Measurements from ENCODE around the gene KNDC1.
"Not testable (repeated sequence)": the region's sequence is repeated elsewhere in the genome, so short reads cannot be mapped to it uniquely, and the experiment has no call there.

KNDC1 gene

DNA sequence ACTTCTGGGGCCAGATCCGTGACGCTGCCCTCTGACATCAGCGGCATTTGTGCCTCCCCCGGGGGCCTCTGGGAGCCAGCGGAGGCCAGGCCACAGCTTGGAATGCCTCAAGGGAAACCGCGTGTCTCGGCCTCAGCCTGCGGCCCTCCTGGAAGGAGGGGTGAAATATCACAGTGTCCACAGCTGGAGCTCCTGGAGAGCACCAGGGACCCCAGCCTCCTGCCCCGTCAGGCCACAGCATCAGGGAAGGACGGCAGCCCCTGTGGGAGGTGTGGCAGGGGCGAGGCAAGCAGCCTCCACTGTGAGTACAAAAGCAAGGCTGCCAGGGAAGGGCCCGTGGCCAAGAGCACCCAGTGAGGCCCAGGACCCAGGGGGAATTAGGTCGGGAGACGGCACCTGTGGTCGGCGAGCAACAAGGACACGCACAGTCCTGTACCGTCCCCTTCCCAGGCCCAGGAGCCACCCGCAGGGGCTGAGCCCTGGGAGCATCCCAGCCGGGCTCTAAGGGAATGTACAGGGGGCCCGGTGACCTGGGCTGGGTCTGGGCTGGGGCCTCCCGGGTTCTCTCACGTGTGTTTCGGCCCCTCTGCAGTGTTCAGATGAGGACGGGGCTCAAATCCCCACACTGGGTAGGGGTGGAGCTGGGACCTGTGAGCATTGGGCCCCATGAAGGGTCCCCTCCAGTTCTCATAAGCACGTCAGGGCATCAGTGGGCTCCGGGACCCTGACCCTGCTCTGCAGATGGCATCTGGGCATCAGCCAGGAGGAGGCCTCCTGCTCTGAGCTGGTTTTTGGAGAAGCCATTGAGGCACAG is 18.7 kb upstream of the KNDC1 start:
- no peak for DNase-seq (ENCODE audit: low spot score)

DNA sequence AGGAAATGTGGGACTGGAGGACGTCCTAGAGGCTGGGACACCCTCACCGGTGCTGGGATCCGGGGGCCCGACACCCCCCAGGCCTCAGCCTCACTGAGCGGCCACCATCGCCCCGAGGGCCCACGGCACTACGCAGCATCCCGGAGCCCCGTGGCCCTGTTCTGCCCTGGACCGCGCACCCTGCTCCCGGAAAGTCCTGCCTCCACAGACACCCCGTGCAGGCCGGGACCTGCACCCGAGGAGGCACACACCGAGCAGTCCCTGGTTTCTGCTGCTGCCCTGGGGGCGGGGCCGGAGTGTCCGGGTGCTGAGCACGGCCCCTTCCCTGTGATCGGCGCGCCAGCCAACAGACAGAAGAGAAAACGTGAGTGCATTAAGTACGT is 18.1 kb upstream of the KNDC1 start:
- DNase-seq (ENCODE audit: low spot score) = no peak

DNA sequence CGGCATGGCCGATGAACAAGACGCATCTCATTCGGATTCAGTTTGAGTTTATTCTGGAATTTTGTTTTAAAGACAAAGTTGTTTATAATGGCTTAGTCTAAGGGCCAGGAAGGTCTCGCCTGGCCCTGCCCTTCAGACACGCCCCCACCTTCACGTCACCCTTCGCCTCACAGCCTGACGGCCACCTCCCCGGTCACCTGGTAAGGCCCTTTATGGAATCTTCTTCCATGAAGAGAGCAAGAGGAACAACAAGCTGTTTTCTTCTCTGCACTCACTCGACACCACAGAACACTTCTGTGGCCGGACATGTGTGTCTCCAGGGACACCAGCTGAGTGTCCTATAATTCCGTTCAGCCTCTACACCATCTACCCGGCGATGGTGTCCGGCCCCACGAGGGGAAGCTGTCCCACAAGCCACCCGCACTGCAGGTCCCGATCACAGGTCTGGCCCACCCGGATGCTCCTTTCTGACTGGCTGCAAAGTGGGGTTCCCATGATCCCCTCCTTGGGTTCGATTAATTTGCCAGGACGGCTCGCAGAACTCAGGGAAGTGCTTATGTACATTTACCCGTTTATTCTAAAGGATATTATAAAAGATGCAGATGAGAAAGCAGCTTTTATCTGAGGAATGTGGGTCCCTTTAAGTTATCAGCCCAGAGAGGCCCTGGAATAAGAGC is 17.4 kb upstream of the KNDC1 start:
- DNase-seq (ENCODE audit: low spot score) = no peak

DNA sequence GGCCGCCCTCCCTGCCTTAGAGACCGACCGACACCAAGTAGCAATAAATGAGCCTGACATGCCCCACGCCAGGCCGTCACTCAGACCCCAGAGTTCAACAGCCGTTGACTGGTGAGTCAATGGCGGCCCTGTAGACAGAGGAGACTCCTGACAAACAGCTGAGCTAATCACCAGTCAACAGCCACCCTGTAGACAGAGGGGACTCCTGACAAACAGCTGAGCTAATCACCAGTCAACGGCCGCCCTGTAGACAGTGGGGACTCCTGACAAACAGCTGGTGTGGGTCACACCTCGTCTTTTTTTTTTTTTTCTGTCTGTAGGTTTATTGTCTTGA is 16.9 kb upstream of the KNDC1 start:
- DNase-seq (ENCODE audit: low spot score) = no peak

DNA sequence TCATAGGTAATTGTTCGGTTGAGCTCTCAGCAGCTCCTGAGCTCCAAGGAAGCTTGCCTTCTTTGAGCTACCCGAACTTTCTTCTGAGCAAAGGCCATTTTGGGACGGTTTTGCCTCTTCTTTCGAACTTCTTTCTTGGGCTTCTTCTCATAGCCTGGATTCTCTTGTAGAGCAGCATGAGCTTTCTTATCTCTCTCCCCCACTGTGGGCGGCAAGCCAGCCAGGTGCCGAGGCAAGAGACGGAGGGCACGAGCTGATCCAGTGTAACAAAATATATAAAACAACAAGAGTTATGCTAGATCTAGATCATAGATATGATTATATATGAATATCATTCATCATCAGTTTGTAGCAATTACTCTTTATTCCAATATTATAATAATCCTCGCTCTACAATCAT is 16.5 kb upstream of the KNDC1 start:
- DNase-seq (ENCODE audit: low spot score) = no peak

DNA sequence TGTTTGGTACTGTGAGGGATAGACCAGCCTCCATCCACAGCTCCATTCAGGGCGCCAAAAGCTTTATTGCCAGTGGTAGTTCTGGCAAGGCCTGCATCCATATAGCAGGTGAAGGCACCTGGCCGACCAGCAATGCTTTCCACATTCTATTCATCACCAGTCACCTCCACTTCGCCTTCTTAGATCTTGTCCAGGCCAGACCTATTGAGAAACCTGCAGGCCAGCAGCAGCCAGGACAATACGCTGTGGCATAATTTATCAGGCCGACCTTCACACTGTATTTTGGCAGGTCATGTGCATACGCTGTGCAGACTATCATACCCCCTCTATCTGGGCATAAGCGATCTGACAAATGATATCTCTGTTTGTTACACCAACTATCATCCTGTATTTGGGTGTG is 15.2 kb upstream of the KNDC1 start:
- no peak for DNase-seq (ENCODE audit: low spot score)

DNA sequence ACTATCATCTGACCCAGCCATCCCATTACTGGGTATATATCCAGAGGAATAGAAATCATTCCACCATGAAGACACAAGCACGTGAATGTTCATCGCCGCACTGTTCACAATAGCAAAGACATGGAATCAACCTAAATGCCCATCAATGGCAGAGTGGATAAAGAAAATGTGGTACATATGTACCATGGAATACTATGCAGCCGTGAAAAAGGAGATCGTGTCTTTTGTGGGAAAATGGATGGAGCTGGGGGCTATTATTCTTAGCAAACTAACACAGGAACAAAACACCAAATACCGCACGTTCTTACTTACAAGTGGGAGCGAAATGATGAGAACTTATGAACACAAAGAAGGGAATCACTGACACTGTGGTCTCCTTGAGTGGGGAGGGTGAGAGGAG is 9.8 kb upstream of the KNDC1 start:
- DNase-seq (ENCODE audit: low spot score) = no peak

DNA sequence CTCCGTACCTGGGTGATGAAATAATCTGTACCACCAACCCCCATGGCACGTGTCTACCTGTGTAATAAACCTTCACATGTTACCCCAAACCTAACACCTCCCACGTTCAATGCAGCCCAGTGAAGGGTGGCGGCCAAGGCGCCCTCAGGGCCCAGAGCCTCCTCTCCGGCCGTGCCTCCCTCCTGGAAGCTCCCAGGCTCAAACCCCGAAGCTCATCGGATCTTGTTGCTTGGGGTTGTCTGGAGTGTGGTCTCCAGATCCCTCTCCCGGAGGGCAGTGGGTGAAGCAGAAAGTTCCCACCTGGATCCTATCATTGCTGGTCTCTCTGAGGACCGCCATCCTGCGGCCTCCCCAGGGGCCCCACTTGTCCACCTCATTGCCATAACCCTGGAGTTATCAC is 9.4 kb upstream of the KNDC1 start:
- DNase-seq (ENCODE audit: low spot score) = no peak

DNA sequence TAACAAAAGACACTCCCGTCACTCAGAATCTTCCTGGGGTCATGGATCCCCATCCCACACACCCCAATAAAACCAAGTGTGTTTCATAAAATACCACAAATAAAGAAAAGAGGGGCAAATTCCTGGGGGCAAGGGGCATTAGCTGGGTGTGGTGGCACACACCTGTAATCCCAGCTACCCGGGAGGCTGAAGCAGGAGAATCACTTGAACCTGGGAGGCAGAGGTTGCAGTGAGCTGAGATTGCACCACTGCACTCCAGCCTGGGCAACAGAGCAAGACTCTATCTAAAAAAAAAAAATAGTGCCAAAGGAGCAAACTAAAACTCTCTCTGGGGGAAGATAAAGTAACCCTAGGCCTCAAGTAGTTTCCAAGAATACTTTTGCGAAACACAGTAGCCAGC is 8.9 kb upstream of the KNDC1 start:
- not testable (repeated sequence) for DNase-seq (ENCODE audit: low spot score)

DNA sequence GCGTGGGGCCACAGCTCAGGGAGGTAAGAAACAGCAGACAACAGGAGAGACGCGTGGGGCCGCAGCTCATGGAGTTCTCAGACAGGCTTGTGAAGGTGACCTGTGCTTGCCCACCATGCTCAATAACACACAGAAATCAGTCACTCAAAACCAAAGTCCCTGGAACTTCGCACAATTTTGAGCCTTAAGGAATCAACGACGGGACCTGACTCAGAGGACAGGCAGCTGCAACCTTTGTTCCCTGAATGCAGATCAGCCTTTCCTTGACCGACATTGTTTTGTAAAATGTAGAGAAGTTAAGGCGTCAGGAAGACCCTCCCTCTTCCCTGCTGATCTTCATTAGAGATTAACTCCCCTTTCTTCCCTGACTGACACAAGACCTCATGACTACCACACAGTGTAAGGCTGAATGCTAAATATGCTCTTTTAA is 8.5 kb upstream of the KNDC1 start:
- DNase-seq (ENCODE audit: low spot score) = no peak

DNA sequence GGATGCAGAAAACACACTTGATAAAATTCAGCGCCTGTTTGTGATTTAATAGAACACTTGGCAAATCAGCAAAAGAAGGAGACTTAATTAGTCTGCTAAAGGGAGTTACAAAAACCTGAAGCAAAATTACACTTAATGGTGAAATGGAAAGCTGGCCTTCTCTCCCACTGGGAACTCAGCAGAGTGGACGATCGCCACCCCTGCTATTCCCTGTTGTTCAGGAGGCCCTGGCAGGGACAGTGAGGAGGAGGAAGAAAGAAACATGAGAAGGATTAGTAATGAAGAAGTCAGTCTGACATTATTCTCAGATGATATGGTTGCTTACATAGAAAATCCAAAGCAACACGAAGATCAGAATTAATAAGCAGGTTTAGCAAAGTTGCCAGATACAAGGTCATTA is 5.6 kb upstream of the KNDC1 start:
- no peak for DNase-seq (ENCODE audit: low spot score)

DNA sequence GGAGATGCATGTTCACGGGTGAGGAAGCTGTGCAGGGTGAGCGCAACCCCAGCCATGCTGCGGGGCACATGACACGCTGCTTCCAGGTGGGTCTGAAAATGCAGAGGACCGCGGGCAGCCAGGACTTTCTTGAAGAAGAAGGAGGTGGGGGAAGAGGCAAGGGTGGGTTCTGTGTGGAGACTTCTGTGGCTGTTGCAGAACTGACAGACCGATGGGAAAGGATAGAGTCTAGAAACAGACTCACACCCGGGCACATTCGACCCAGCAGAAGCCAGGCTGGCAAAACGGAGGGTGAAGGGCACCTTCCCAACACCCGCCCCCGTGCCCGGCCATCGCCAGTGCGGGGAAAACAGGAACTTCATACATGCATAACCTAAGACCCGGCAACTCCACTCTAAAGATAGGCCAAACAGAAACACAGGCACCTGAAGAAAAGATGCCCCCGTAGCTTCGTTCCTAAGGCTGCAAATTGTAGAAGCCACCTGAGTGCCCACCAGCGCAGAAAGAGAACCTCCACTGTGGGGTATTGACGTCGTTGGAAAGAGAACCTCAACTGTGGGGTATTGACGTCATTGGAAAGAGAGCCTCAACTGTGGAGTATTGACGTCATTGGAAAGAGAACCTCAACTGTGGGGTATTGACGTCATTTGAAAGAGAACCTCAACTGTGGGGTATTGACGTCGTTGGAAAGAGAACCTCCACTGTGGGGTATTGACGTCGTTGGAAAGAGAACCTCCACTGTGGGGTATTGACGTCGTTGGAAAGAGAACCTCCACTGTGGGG is 4.8 kb upstream of the KNDC1 start:
- DNase-seq (ENCODE audit: low spot score) = no peak

DNA sequence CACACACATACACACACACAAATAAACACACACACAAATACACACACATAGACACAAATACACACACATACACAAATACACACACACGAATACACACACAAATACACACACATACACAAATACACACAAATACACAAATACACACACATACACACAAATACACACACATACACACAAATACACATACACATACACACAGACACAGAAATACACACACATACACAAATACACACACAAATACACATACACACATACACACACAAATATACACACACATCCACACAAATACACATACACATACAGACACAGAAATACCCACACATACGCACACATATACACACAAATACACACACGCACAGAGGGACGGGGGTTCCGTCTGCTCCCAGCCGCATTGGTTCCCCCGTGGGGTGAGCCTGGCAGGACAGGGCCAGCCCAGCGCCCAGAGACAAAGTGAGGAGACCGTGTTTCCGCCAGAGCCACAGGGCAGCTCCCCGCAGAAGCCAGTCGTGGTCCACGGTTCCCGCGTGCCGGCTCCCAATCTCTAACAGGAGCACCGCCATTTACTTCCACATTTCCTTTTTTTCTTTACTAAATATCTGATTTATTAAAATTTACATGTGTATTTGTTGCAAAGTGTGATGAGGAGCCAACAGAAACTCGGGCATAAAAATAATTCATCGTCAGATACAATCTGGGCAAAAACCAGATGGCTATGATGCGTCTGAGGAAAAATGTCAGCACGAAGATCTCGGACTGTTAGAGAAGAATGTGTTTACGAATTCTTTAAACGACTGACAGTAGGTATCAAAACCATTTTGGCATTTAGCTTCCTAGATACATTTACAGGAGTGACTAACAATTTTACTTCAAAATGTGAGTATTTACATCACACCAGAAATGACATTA is 3.1 kb upstream of the KNDC1 start:
- no peak for DNase-seq (ENCODE audit: low spot score)

DNA sequence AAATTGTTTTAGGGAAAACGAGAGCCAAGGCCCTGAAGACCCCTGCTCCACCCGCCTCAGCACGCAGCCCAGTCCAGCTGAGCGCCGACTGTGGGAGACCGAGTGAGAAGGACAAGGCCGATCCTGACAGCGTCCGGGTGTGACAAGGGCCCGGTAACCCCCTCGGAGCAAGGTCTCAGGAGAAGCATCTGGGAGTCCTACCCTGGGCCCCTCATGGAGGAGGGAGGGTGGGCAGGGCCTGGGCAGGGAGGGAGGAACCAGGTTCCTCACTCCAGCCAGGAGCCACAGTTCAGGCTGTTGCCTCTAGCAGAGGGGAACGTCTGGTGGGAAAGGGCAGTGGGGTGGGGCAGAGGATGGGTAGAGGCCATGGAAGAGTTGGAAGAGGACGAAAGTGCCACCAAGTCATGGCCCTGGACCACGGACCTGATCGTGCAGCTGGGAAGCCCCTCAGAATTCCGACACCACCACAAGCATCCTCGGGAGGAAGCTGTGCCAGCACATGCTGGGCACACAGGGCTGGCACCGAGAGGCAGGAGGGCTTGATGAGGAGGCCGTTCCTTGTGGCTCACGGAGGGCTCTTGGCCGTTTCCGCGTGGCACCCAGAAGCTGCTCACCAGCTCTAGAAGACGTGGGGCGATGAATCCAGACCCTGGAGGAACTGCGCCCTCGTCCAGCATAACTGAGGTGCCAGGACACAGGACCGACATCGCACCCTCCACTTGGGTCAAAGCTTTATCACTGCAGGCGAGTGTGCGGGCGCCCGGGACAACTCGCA is 2.2 kb upstream of the KNDC1 start:
- DNase-seq (ENCODE audit: low spot score) = no peak

DNA sequence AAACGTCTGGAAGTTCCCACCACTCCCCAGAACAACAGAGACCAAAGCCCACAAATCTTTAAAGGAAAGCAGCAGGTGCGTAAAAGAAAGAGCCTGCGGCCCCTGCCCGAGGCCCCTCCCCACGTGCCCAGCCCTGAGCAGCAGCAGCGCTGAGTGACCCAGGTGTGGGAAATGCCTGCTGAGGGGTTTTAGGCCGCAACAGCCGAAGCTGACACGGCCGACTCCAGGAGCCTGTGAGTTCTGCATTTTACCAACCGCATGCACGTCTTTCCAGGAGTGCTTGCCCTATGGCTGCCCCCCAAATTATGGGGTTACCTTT is 1.6 kb upstream of the KNDC1 start:
- DNase-seq (ENCODE audit: low spot score) = no peak

DNA sequence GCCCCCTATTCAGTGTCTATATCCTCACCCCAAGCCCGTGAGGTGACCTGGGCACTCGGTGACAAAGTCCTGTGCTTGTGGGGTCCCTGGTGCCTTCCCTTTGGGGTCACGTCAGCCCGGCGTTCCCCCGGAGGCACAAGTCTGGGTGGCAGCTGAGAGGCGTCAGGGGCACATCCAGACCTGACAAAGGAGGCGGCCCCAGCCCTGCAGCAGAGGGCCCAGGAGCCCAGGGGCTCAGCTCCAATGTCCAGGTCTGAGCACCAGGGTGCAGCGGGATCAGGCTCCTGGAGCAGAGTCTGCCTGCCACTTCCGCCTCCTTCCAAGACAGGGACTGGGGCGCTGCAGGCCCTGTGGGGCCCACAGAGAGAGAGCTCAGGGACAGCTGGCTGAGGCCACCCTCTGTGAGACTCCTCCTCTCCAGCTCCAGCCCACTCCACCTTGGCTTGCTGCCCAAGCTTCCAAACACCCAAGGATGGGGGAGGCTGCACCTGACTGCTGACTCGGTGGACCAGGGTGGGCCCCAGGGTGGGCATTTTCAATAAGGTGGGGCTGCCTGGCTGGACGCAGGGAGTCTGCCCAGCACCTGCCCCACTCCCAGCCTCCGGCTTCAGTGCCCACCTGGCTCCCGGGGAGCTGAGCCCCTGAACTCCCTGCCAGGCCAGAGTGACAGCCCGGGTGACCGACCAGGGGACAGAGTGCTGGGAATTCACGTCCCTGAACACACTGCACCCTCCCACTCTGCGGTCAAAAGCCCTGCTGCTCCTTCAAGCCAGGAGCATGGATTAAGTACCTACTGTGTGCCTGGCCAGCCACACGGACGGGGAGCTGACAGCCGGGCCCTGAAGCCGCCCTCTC is 1.0 kb upstream of the KNDC1 start:
- DNase-seq (ENCODE audit: low spot score) = no peak

DNA sequence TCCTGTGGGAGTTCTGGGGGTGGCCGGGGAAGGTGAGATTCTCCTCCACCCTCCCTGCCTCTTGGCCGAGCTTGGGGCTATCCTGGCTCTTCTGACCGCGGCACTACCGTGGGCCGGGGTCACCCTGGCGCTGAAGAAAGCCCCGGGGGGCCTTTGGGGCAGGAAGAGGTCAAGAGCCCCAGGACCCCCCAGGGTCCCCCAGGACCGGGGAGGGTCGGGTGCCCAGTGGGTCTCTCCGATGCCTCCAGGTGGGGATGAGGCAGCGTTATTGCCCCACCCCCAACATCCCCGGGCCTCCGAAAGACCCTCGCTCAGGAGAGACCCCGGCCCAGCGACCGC is 439 bp upstream of the KNDC1 start:
- no peak for DNase-seq (ENCODE audit: low spot score)

DNA sequence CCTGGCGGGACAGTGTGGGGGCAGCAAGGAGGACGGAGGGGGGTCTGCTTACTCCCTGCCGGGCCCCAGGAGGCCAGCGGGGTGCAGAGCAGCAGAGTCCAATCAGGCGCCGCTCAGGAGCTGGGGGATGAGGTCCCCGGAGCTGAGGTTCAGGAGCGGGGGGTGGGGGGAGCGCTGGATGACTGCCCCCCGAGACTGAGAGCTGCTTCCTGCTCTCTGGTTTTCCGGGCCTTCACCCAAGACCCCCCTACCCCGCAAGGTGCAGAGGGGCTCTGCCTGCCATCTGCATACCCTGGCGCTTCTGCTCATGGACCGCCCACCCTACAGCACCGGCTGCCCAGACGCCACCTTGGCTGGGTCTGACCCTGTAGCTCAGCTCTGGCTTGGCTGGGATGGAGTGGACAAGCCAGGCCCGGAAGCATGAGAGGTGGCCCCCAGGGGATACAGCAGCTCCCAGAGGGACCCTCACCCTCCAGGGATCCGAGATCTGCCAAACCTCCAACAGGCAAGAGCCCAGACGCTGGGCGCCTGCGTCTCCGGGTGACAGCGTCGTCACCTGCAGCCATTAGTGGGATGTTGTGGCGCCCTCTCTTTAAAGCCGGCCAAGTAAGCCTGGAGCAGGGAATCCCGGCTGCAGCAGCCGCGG is 930 bp downstream of the KNDC1 start:
- DNase-seq (ENCODE audit: low spot score) = no peak

DNA sequence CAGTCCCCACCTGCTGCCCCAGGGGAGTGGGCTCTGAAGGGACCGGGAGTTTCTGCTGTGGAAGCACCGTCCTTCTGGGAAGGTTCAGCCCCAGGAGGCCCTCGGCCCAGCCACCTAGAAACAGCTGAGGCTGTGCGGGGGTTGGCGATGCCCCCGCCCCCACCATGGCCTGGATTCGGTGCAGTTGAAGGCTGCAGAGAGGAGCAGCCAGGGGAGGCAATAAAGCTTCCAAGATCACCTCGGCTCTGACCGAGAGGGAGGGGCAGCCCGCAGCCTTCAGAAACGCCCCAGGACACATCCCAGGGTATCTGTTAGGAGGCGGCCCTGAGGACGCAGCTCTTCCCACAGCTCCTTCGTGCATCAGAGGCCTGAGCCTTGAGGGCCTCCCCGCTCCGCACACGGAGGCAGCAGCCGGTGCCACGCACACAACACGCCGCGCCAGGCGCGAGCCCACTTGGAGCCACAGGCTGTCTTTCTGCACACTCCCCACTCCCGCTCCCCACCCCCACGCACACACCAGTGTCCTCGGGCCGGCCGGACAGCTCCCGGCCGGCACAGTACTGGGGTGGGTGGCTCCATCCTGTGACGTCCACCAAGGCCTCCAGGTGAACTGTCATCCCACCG is 1.6 kb downstream of the KNDC1 start:
- no peak for DNase-seq (ENCODE audit: low spot score)
